A549 treated with GW870086 at 1 μM for 4 hours (cell line): ENCODE measurements around the gene TLE3. TPM values are rescaled to one million over a fixed set of nuclear protein-coding genes. Genes with fewer than 3 reads are reported as not detected.

Experiments
- total RNA-seq: library from RNA; stranded (reverse); fragments of 200-300 nt; extraction: Qiagen RNA extraction; gene quantifications from 5 replicates; pipeline ENCODE4 v1.2.3, GENCODE V29; 2022; ENCODE audit warnings: low read depth

Gene TLE3
- 14.2 to 18.8 TPM (median 17.5 TPM) in 5 replicates for total RNA-seq

GRCh38 chr15:70097321-70098152, at the start of gene TLE3:
TSS of gene TLE3 (minus strand) at chr15:70097917. CDS start at chr15:70096798, 1,119 bp downstream.

